22Rv1 (cell line): ENCODE data around the gene FREM2.

ENCODE experiments used
- CTCF ChIP-seq: fragments of 450-650 bp; IDR thresholded peaks from 2 replicates; pipeline ENCODE4 v1.5.1; 2017; ENCODE audit warnings: mild to moderate bottlenecking
- ZFX ChIP-seq: fragments of 450-650 bp; IDR thresholded peaks from 2 replicates; pipeline ENCODE4 v1.6.1; 2017; ENCODE audit warnings: antibody characterized with exemption, borderline replicate concordance

- TF ChIP-seq CTCF (no peak), ZFX (no peak)
These were observed 14.9 kb upstream of the FREM2 start for GRCh38 chr13:38671980-38672379.
